Spleen (tissue), 11 donors: ENCODE measurements around the gene TWIST2. TPM values are rescaled to one million over a fixed set of nuclear protein-coding genes. Genes with fewer than 3 reads are reported as not detected.

Experiments used
- DNase-seq: peaks from one replicate; pipeline ENCODE4 v3.0.0-alpha.2; 2020
- H3K27ac ChIP-seq, 8 donors: fragments of 200-600 bp; sonication (generic) in 7 of 8; 1 replicate in 4 of 8; 2 replicates in 4 of 8; pipeline versions ENCODE4 v1.5.0 to v1.8.0; 2016 to 2021; ENCODE audit warnings: inconsistent platforms in 4 of 8, mild to moderate bottlenecking in 4 of 8, moderate library complexity in 1 of 8
- H3K27me3 ChIP-seq, 7 donors: fragments of 200-600 bp; sonication (generic) in 6 of 7; replicated peaks in 1 of 7; 1 replicate in 4 of 7; 2 replicates in 3 of 7; pipeline versions ENCODE4 v1.5.0 to v1.8.0; 2016 to 2021; ENCODE audit warnings: inconsistent platforms in 3 of 7, mild to moderate bottlenecking in 1 of 7
- H3K36me3 ChIP-seq, 6 donors: fragments of 200-600 bp; sonication (generic) in 5 of 6; 1 replicate in 4 of 6; 2 replicates in 2 of 6; pipeline versions ENCODE4 v1.5.0 to v1.8.0; 2016 to 2021; ENCODE audit warnings: inconsistent platforms in 2 of 6
- H3K4me1 ChIP-seq, 6 donors: fragments of 200-600 bp; sonication (generic) in 5 of 6; 1 replicate in 3 of 6; 2 replicates in 3 of 6; pipeline versions ENCODE4 v1.5.0 to v1.8.0; 2016 to 2021; ENCODE audit warnings: inconsistent platforms in 3 of 6
- H3K4me3 ChIP-seq, 8 donors: fragments of 200-600 bp; sonication (generic) in 7 of 8; 1 replicate in 4 of 8; 2 replicates in 4 of 8; pipeline versions ENCODE4 v1.5.0 to v1.8.0; 2016 to 2021; ENCODE audit warnings: inconsistent platforms in 4 of 8, mild to moderate bottlenecking in 4 of 8, moderate library complexity in 2 of 8
- H3K9me3 ChIP-seq, 8 donors: fragments of 200-600 bp; sonication (generic) in 7 of 8; 1 replicate in 4 of 8; 2 replicates in 4 of 8; pipeline versions ENCODE4 v1.5.0 to v1.8.0; 2016 to 2021; ENCODE audit warnings: inconsistent platforms in 4 of 8
- POLR2A ChIP-seq, 3 donors: fragments of 450-650 bp; IDR thresholded peaks; one replicate each; pipeline ENCODE4 v1.5.1; 2017; ENCODE audit warnings: antibody characterized with exemption in 3 of 3, mild to moderate bottlenecking in 1 of 3
- POLR2AphosphoS5 ChIP-seq, 3 donors: sonication (generic); formaldehyde crosslinking; IDR thresholded peaks; one replicate each; pipeline ENCODE4 v1.5.1; 2017; ENCODE audit warnings: antibody characterized with exemption in 3 of 3
- WGBS, 5 donors: extraction: QIAGEN DNeasy Blood & Tissue Kit in 3 of 5; methylation state at CpG; one replicate each; pipeline versions ENCODE4 v1.1.5 to v1.1.7; 2013 to 2018; 5-methylcytosine and 5-hydroxymethylcytosine counted together
- intact Hi-C: fragments of 100-400 bp; cut with DNase I; formaldehyde crosslinking; loops from one replicate; pipeline ENCODE4 v1.15.0; 2023; ENCODE audit warnings: low total_unique reads
- polyA plus RNA-seq, 3 donors: library from polyadenylated mRNA; stranded (reverse); fragments of 200-250 nt; gene quantifications; one replicate each; pipeline ENCODE4 v1.2.1, GENCODE V29; 2013
- total RNA-seq, 7 donors: library from RNA; depleted of rRNA in 3 of 7; stranded (reverse); fragments of >200 nt in 3 of 7; fragmentation: NEBNext Ultra II Directional in 4 of 7; extraction: Animal tissue kit (Norgen Biotek cat#: 25700) in 4 of 7; gene quantifications; one replicate each; pipeline versions ENCODE4 v1.1.0 to v1.2.1, GENCODE V29; 2016 to 2021
- TF ChIP-seq, protein P1 (sequence below), 11 experiments: fragments of 200-600 bp in 7 of 11; fragments of 450-650 bp in 4 of 11; sonication (generic) in 4 of 11; IDR thresholded peaks in 8 of 11; conservative IDR thresholded peaks in 3 of 11; 1 replicate in 7 of 11; 2 replicates in 4 of 11; pipeline versions ENCODE4 v1.4.0 to v1.8.0; 2016 to 2021; ENCODE audit warnings: antibody characterized with exemption in 11 of 11, inconsistent platforms in 4 of 11, mild to moderate bottlenecking in 1 of 11
- donor health status: healthy with polysubstance abuse.
- donor health status: DM: no; HTN: no; CAD: no; lungs with moderate emphysema.
- donor health status: DM: no; HTN: no; CAD: no.
- donor health status: Bipolar disorder and iron deficiency.
- donor health status: healthy.
- donor health status: DM: no; HTN: no; CAD: no.
- donor health status: DM: yes; HTN: yes; CAD: no.

The TWIST2 gene
- total and polyA plus RNA-seq, 10 donors = 1.7 to 9.0 (median 2.4) TPM

DNA sequence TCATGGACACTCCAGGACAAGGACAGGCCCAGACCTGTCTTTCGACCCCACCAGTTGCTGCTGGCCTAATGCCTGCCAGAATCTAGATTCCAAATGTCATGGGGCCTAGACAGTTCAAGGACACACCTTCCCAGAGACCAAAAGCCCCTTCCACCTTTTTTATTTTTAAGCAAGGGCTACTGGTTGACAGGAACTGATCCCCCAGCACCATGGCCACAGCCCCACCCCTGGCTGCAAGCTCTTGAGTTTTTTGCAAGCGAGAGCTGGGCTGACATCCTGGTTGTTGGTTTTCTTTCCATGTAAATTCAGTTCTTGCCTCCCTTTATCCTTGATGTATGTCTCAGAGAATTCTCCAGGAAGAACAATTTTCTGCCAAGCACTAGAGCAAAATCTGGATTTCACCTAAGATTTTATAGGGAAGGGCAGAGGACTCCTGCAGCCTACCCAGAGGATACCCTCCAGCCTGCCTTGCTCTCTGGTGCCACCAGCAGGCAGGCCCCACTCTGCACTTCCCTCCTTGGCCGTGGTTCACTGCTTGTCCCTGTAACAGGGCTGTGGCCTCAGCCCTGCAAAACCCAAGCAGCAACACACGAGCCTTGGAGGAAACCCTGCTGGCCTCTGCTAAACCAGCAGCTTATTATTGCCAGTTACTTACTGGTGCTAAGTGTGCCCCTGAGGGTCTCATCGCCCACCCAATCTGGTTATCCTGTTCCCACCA lies 97.7 kb downstream of the TWIST2 start:
- Histone ChIP-seq H3K4me3 (no peak overlapping the region), H3K9me3 (peaks cover 0 to 6% (median 0%) of the 10 kb centered on the region in 8 donors), H3K27ac (no peak overlapping the region), H3K36me3 (no peaks in the 10 kb centered on the region), H3K27me3 (peaks cover 0 to 23% (median 0%) of the 10 kb centered on the region in 7 donors), H3K4me1 (peaks cover 0 to 9% (median 0%) of the 10 kb centered on the region in 6 donors)
- DNase-seq = peak; percentile 62
- TF ChIP-seq, protein P1, sequence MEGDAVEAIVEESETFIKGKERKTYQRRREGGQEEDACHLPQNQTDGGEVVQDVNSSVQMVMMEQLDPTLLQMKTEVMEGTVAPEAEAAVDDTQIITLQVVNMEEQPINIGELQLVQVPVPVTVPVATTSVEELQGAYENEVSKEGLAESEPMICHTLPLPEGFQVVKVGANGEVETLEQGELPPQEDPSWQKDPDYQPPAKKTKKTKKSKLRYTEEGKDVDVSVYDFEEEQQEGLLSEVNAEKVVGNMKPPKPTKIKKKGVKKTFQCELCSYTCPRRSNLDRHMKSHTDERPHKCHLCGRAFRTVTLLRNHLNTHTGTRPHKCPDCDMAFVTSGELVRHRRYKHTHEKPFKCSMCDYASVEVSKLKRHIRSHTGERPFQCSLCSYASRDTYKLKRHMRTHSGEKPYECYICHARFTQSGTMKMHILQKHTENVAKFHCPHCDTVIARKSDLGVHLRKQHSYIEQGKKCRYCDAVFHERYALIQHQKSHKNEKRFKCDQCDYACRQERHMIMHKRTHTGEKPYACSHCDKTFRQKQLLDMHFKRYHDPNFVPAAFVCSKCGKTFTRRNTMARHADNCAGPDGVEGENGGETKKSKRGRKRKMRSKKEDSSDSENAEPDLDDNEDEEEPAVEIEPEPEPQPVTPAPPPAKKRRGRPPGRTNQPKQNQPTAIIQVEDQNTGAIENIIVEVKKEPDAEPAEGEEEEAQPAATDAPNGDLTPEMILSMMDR (IDR thresholded peaks at IDR 0.05 in 8 of 11, conservative IDR thresholded peaks at IDR 0.05 in 3 of 11) = peak in 8 of 11 experiments; percentile 28 to 68 (median 46)
- no peak for TF ChIP-seq POLR2AphosphoS5 (IDR thresholded peaks at IDR 0.05)
- intact Hi-C loops = no loop called here
- WGBS, 5 donors = 58 to 64% (median 61%) methylated on average over 5 of the region's 5 CpGs

DNA sequence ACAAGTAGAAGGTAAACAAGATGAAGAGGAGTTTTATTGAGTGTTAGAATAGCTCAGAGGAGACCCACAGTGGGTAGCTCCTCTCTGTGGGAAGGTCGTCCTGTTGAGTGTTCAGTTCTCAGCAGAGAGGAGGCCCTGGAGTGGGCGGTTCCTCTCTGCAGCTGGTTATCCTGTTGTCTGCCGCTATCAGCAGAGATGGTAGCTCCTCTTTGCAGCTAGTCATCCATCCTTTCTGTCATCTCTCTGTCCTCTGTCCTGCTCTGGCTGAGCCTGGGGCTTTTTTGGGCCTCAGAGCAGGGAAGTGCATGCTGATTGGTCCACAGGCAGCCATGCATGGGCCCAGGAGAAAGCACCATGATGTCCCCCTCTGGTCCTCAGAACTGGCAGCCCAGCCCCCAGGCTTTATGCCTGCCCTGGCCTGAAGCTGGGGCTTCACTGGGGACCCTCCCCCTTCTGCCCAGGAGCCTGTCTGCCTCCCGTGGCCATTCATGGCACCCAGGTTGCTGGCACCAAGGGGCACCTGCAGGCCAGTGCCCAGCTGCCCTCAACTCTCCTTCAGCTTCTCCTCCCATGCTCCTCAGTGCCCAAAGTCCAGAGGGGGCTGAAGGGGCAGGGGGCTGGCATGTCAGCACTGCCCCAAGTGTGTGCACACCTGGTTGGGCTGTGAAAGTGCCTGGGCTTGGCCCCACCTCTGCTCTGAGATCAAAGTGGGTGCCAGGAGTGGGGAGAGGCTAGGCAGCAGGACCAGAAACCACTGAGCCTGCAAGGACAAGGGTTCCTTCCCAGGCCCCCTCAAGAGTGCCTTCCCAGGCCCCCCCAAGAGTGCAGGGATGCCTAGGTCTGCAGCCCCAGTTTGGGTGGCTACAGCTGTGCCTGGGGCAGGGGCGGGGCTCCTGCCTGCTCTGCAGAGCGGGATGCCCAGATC lies 98.7 kb downstream of the TWIST2 start:
- Histone ChIP-seq H3K4me3 (no peak overlapping the region), H3K4me1 (peaks cover 0 to 9% (median 0%) of the 10 kb centered on the region in 6 donors), H3K36me3 (no peaks in the 10 kb centered on the region), H3K27me3 (peaks cover 0 to 22% (median 0%) of the 10 kb centered on the region in 7 donors), H3K27ac (no peak overlapping the region), H3K9me3 (peaks cover 0 to 6% (median 0%) of the 10 kb centered on the region in 8 donors)
- intact Hi-C loops = no loop called here
- TF ChIP-seq POLR2AphosphoS5 (IDR thresholded peaks at IDR 0.05) = no peak
- TF ChIP-seq, protein P1 (IDR thresholded peaks at IDR 0.05 in 8 of 11, conservative IDR thresholded peaks at IDR 0.05 in 3 of 11) = no peak
- TF ChIP-seq POLR2A (IDR thresholded peaks at IDR 0.05) = no peak
- peak; percentile 66 for DNase-seq
- 71 to 96% (median 81%) methylated on average over 4 to 6 of the region's 6 CpGs for WGBS, 5 donors

DNA sequence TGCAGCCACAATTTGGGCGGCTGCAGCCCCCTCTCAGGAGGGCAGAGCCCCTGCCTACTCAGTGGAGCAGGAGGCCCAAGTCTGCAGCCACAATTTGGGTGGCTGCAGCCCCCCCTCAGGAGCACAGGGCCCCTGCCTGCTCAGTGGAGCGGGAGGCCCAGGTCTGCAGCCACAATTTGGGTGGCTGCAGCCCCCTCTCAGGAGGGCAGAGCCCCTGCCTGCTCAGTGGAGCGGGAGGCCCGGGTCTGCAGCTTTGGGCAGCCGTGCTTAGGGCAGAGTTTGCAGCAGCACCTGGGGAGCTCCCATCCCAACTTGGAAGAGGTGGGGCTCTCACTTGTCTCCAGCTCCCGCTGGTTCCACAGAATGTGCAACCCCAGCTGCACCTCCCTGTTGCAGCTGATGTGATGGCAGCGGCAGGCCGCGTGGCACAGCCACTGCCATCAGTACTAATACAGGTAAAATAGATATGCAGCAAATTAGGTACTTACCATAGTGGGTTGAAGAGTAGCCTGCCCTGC lies 99.4 kb downstream of the TWIST2 start:
- no peak overlapping the region for H3K27ac ChIP-seq
- peaks cover 0 to 9% (median 0%) of the 10 kb centered on the region in 6 donors for H3K4me1 ChIP-seq
- 75 to 95% (median 88%) methylated on average over 6 to 9 of the region's 9 CpGs for WGBS, 5 donors
- intact Hi-C loops = no loop called here
- H3K36me3 ChIP-seq = no peaks in the 10 kb centered on the region
- H3K9me3 ChIP-seq = peaks cover 0 to 6% (median 0%) of the 10 kb centered on the region in 8 donors
- TF ChIP-seq POLR2AphosphoS5 (IDR thresholded peaks at IDR 0.05) (no peak), POLR2A (IDR thresholded peaks at IDR 0.05) (no peak)
- TF ChIP-seq, protein P1 (IDR thresholded peaks at IDR 0.05 in 8 of 11, conservative IDR thresholded peaks at IDR 0.05 in 3 of 11) = no peak
- peak; percentile 51 for DNase-seq
- H3K27me3 ChIP-seq = peaks cover 0 to 22% (median 0%) of the 10 kb centered on the region in 7 donors
- H3K4me3 ChIP-seq = no peak overlapping the region
